Measurements from ENCODE around the gene ABCD4. TPM values are rescaled to one million over a fixed set of nuclear protein-coding genes. Genes with fewer than 3 reads are reported as not detected.
A peak's percentile ranks its signal among the peaks of the same experiment; 100 is the strongest.

Gene ABCD4
- total RNA-seq, 1 donor from 2014 or later, result 28.7 TPM

DNA sequence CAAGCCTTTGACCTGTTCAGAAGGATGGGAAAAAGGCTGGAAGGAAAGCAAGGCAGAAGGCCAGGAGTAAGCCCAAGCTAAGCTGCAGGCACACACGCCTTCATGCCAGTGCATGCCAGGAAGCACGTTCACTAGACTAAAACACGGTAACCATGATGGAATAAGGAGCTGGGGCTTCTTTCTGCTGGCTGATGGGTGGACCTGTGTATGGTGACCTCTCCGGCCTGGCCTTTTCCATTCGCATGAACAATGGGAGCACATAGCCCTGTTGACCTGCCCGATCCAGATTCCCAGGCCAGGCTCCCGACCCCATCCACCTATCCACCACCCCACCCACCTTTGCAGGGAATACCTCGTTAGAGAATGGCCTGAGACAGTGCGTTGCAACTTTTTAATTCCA, 40.7 kb downstream of the ABCD4 start:
- Histone ChIP-seq H3K27me3 (ENCODE audit: control insufficient read depth in 3 of 3, insufficient read depth in 3 of 3, low read length in 3 of 3) (peaks cover 5 to 13% (median 10%) of the 10 kb centered on the region in 3 donors), H3K27ac (ENCODE audit: low read depth, low read length) (no peak overlapping the region), H3K9me3 (ENCODE audit: control insufficient read depth in 3 of 3, low read length in 3 of 3) (no peaks in the 10 kb centered on the region), H3K36me3 (ENCODE audit: control insufficient read depth in 3 of 3, insufficient read depth in 3 of 3, low read length in 3 of 3) (no peaks in the 10 kb centered on the region), H3K9ac (ENCODE audit: low read depth in 1 of 3, low read length in 3 of 3) (no peak overlapping the region), H3K4me1 (ENCODE audit: control insufficient read depth in 3 of 3, insufficient read depth in 3 of 3, low read length in 3 of 3) (peaks cover 8 to 9% (median 9%) of the 10 kb centered on the region in 3 donors), H3K4me3 (ENCODE audit: low read length in 3 of 3) (no peak overlapping the region)

DNA sequence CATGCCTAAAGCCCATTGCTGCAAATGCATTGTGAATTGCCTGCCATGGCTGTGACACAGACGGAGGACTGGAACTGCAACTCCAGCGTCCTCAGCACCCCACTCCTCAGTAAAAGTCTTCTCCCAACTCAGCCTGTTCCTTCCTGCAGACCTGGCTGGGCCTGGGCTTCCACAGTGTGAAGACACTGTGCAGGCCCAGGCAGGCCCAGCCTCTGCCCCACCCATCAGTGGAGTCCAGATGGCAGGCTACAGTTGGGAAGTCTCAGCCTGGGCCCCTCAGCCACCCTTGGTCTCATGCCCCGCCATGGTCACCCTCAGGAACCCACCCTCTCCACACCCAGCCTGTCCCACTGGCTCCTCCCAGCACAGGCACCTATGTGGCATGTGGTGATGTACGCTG, 41.4 kb downstream of the ABCD4 start:
- peaks cover 11 to 12% (median 12%) of the 10 kb centered on the region in 3 donors for H3K4me1 ChIP-seq (ENCODE audit: control insufficient read depth in 3 of 3, insufficient read depth in 3 of 3, low read length in 3 of 3)
- H3K4me3 ChIP-seq (ENCODE audit: low read length in 3 of 3), result no peak overlapping the region
- H3K27ac ChIP-seq (ENCODE audit: low read depth, low read length), result no peak overlapping the region
- H3K36me3 ChIP-seq (ENCODE audit: control insufficient read depth in 3 of 3, insufficient read depth in 3 of 3, low read length in 3 of 3), result no peaks in the 10 kb centered on the region
- H3K27me3 ChIP-seq (ENCODE audit: control insufficient read depth in 3 of 3, insufficient read depth in 3 of 3, low read length in 3 of 3), result peaks cover 5 to 13% (median 10%) of the 10 kb centered on the region in 3 donors
- no peak overlapping the region for H3K9ac ChIP-seq (ENCODE audit: low read depth in 1 of 3, low read length in 3 of 3)
- H3K9me3 ChIP-seq (ENCODE audit: control insufficient read depth in 3 of 3, low read length in 3 of 3), result no peaks in the 10 kb centered on the region

DNA sequence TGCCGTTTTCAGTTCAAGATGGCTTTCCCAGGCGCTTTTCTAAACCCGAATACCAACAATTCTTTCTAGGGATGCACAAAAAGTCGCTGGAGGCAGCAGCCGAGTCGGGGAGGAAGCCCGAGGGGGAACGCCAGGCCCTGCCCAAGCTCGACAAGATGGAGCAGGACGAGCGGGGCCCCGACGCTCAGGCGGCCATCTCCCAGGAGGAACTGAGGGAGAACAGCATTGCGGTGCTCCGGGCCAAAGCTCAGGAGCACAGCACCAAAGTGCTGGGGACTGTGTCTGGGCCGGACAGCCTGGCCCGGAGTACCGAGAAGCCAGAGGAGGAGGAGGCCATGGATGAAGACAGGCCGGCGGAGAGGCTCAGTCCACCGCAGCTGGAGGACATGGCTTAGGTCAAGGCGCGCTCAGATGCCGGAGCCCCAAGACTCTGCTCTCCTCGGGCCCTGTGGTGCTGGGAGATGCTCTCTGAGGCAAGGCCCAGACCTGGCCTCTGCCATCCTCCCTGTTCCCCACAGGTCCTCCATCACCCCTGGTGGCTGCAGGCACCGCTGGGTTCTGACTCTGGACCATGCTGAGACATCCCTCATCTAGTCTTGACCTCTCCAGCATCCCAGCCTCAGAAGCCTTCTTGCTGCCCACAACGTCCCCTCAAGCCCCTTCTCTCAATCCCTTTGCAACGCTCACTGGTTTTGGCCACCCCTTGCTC, 42.1 kb downstream of the ABCD4 start:
- no peaks in the 10 kb centered on the region for H3K9me3 ChIP-seq (ENCODE audit: control insufficient read depth in 3 of 3, low read length in 3 of 3)

DNA sequence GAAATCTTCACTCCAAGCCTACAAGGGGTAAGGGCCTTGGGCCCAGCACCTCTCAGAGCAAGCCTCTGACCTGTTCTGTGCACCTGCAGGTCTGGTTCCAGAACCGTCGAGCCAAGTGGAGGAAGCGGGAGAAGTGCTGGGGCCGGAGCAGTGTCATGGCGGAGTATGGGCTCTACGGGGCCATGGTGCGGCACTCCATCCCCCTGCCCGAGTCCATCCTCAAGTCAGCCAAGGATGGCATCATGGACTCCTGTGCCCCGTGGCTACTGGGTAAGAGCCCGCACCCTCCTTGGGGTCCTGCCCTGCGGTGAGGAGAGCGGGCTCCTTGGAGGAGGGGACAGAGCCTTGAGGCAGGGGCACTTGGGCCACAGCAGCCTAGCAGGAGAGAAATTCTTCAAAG, 43.2 kb downstream of the ABCD4 start:
- Histone ChIP-seq H3K4me3 (ENCODE audit: low read length in 3 of 3) (no peak overlapping the region), H3K27ac (ENCODE audit: low read depth, low read length) (no peak overlapping the region), H3K36me3 (ENCODE audit: control insufficient read depth in 3 of 3, insufficient read depth in 3 of 3, low read length in 3 of 3) (no peaks in the 10 kb centered on the region), H3K9ac (ENCODE audit: low read depth in 1 of 3, low read length in 3 of 3) (no peak overlapping the region), H3K9me3 (ENCODE audit: control insufficient read depth in 3 of 3, low read length in 3 of 3) (no peaks in the 10 kb centered on the region), H3K4me1 (ENCODE audit: control insufficient read depth in 3 of 3, insufficient read depth in 3 of 3, low read length in 3 of 3) (peaks cover 11 to 12% (median 12%) of the 10 kb centered on the region in 3 donors), H3K27me3 (ENCODE audit: control insufficient read depth in 3 of 3, insufficient read depth in 3 of 3, low read length in 3 of 3) (peaks cover 5 to 13% (median 10%) of the 10 kb centered on the region in 3 donors)

More for the DNA sequence above, 42.1 kb downstream of the ABCD4 start:
- Histone ChIP-seq H3K4me1 (ENCODE audit: control insufficient read depth in 3 of 3, insufficient read depth in 3 of 3, low read length in 3 of 3) (peaks cover 11 to 12% (median 12%) of the 10 kb centered on the region in 3 donors), H3K27ac (ENCODE audit: low read depth, low read length) (no peak overlapping the region), H3K9ac (ENCODE audit: low read depth in 1 of 3, low read length in 3 of 3) (no peak overlapping the region), H3K27me3 (ENCODE audit: control insufficient read depth in 3 of 3, insufficient read depth in 3 of 3, low read length in 3 of 3) (peaks cover 5 to 13% (median 10%) of the 10 kb centered on the region in 3 donors), H3K36me3 (ENCODE audit: control insufficient read depth in 3 of 3, insufficient read depth in 3 of 3, low read length in 3 of 3) (no peaks in the 10 kb centered on the region), H3K4me3 (ENCODE audit: low read length in 3 of 3) (no peak overlapping the region)

DNA sequence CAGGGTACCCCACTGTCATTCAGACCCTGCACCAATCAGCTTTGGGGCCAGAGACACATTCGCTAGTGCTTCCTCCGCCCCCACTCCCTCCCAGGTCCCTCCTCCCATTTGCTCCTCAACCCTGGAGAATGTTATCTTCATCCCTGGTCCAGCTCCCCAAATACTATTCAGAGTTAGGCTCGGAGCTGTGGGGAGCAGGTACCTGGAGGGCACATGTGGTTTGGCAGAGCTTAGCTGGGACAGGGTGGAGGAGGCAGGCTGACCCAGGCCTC, 44.0 kb downstream of the ABCD4 start:
- Histone ChIP-seq H3K27me3 (ENCODE audit: control insufficient read depth in 3 of 3, insufficient read depth in 3 of 3, low read length in 3 of 3) (peaks cover 5 to 13% (median 10%) of the 10 kb centered on the region in 3 donors), H3K27ac (ENCODE audit: low read depth, low read length) (no peak overlapping the region), H3K9me3 (ENCODE audit: control insufficient read depth in 3 of 3, low read length in 3 of 3) (no peaks in the 10 kb centered on the region), H3K36me3 (ENCODE audit: control insufficient read depth in 3 of 3, insufficient read depth in 3 of 3, low read length in 3 of 3) (no peaks in the 10 kb centered on the region), H3K4me1 (ENCODE audit: control insufficient read depth in 3 of 3, insufficient read depth in 3 of 3, low read length in 3 of 3) (peaks cover 11 to 12% (median 12%) of the 10 kb centered on the region in 3 donors), H3K9ac (ENCODE audit: low read depth in 1 of 3, low read length in 3 of 3) (no peak overlapping the region), H3K4me3 (ENCODE audit: low read length in 3 of 3) (no peak overlapping the region)

- peaks cover 5 to 13% (median 10%) of the 10 kb centered on the region in 3 donors for H3K27me3 ChIP-seq (ENCODE audit: control insufficient read depth in 3 of 3, insufficient read depth in 3 of 3, low read length in 3 of 3)
- peaks cover 11 to 12% (median 12%) of the 10 kb centered on the region in 3 donors for H3K4me1 ChIP-seq (ENCODE audit: control insufficient read depth in 3 of 3, insufficient read depth in 3 of 3, low read length in 3 of 3)
- H3K27ac ChIP-seq (ENCODE audit: low read depth, low read length), result no peak overlapping the region
- peak overlapping the region; percentile 44 to 68 (median 68) for H3K4me3 ChIP-seq (ENCODE audit: low read length in 3 of 3)
- peak overlapping the region in 2 of 3 donors; percentile 32 to 66 for H3K9ac ChIP-seq (ENCODE audit: low read depth in 1 of 3, low read length in 3 of 3)
- H3K36me3 ChIP-seq (ENCODE audit: control insufficient read depth in 3 of 3, insufficient read depth in 3 of 3, low read length in 3 of 3), result no peaks in the 10 kb centered on the region
- H3K9me3 ChIP-seq (ENCODE audit: control insufficient read depth in 3 of 3, low read length in 3 of 3), result no peaks in the 10 kb centered on the region
Observed at GRCh38 chr14:74257941-74258763, 44.6 kb downstream of the ABCD4 start.

DNA sequence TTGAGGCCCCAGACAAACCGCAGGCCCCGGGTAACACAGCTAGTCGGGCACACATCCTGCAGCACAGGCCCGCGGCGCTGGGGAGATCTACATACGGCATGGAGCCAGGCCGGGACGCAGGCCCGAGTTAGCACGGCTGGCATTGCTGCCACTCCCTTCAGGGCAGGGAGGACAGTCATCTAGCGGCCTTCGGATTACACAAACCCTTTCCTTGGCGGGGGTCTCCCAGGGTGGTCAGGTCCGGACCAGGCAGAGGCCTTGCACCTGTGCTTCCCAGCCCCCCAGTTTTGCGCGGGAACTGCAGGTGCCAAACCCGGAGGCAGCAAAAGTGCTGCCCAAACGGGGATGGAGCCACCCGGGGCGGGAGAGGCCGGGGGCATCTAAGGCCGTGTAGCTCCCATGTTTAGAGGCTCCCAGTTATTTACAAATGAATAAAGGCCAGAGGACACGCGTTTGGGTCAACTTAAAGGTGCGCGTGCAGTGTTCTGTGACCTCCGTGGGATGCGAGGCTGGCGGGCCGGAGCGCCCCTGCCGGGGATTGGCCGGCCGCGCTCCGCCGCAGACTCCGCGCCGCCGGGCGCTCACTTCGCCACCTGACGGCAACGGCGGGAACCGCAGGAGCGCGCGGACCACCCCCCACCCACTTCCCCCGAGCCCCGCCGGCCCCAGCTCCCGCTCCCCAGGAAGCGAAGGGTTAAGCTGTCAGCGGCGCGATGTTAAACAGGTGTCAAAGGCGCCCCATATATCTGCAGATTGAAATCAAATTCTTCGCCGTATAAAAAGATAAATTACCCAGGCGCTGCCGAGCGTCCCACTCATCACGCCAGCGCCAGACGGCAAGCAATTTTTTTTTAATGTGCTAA, 45.4 kb downstream of the ABCD4 start:
- Histone ChIP-seq H3K27me3 (ENCODE audit: control insufficient read depth in 3 of 3, insufficient read depth in 3 of 3, low read length in 3 of 3) (peaks cover 5 to 13% (median 10%) of the 10 kb centered on the region in 3 donors), H3K9me3 (ENCODE audit: control insufficient read depth in 3 of 3, low read length in 3 of 3) (no peaks in the 10 kb centered on the region), H3K4me1 (ENCODE audit: control insufficient read depth in 3 of 3, insufficient read depth in 3 of 3, low read length in 3 of 3) (peaks cover 11 to 12% (median 12%) of the 10 kb centered on the region in 3 donors), H3K36me3 (ENCODE audit: control insufficient read depth in 3 of 3, insufficient read depth in 3 of 3, low read length in 3 of 3) (no peaks in the 10 kb centered on the region), H3K27ac (ENCODE audit: low read depth, low read length) (no peak overlapping the region), H3K4me3 (ENCODE audit: low read length in 3 of 3) (peak overlapping the region; percentile 46 to 68 (median 68)), H3K9ac (ENCODE audit: low read depth in 1 of 3, low read length in 3 of 3) (peak overlapping the region in 2 of 3 donors; percentile 32 to 66)

DNA sequence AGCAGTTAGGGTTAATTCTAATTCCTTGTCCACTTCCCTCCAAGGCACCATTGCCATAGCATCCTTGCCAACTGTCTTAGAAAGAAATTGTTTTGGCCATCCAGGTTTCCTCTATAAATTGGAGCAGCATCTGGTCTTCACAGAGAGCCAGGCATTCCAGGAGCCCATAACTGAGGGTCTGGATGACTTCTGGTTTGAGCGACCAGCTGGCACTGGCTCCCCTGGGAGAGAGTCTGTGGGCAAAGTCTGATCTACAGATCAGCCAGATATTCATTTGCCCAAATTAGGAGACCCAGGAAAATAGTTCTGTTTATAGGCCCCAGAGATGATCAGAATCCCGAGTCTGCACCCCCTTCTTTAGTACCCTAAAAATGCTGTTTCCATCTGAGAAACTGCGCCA, 47.5 kb downstream of the ABCD4 start:
- Histone ChIP-seq H3K4me1 (ENCODE audit: control insufficient read depth in 3 of 3, insufficient read depth in 3 of 3, low read length in 3 of 3) (peaks cover 11 to 19% (median 12%) of the 10 kb centered on the region in 3 donors), H3K27me3 (ENCODE audit: control insufficient read depth in 3 of 3, insufficient read depth in 3 of 3, low read length in 3 of 3) (peaks cover 8 to 15% (median 13%) of the 10 kb centered on the region in 3 donors), H3K27ac (ENCODE audit: low read depth, low read length) (no peak overlapping the region), H3K4me3 (ENCODE audit: low read length in 3 of 3) (no peak overlapping the region), H3K9ac (ENCODE audit: low read depth in 1 of 3, low read length in 3 of 3) (no peak overlapping the region), H3K36me3 (ENCODE audit: control insufficient read depth in 3 of 3, insufficient read depth in 3 of 3, low read length in 3 of 3) (no peaks in the 10 kb centered on the region), H3K9me3 (ENCODE audit: control insufficient read depth in 3 of 3, low read length in 3 of 3) (no peaks in the 10 kb centered on the region)

DNA sequence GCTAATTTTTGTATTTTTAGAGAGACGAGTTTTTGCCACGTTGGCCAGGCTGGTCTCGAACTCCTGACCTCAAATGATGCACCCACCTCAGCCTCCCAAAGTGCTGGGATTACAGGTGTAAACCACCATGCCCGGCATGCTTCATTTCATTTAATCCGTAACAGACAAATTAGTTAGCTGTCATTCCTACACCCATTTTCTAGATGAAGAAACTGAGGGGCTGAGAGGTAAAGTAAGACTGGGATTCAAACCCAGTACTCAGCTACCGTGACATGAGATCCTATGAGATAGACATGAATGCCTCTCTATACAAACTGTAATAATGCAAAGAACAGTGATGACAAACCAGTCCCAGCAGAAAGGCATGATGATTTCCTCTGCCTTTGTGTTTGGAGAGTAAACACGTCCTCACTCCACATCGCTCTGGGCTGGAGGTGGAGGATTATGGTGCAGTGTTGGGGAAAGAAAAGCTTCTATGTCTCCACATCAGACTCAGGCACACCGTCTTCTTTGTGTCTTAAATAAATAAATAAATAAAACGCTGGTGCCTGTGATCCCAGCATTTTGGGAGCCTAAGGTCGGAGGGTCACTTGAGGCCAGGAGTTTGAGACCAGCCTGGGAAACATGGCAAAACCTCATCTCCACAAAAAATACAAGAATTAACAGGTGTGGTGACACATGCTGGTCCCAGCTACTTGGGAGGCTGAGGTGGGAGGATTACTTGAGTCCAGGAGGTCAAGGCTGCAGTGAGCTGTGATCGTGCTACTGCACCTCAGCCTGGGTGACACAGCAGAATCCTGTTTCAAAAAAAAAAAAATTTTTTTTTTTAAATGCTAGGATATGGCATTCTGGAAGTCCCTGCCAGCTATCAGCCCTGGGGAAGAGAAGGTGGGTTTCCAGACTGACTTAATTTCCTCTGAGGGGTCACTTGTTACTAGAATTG, 53.0 kb downstream of the ABCD4 start:
- Histone ChIP-seq H3K27me3 (ENCODE audit: control insufficient read depth in 3 of 3, insufficient read depth in 3 of 3, low read length in 3 of 3) (peaks cover 20 to 27% (median 27%) of the 10 kb centered on the region in 3 donors), H3K36me3 (ENCODE audit: control insufficient read depth in 3 of 3, insufficient read depth in 3 of 3, low read length in 3 of 3) (no peaks in the 10 kb centered on the region)

More for the DNA sequence above, 53.0 kb downstream of the ABCD4 start:
- Histone ChIP-seq H3K4me1 (ENCODE audit: control insufficient read depth in 3 of 3, insufficient read depth in 3 of 3, low read length in 3 of 3) (peaks cover 0 to 8% (median 0%) of the 10 kb centered on the region in 3 donors), H3K9ac (ENCODE audit: low read depth in 1 of 3, low read length in 3 of 3) (no peak overlapping the region), H3K27ac (ENCODE audit: low read depth, low read length) (no peak overlapping the region), H3K9me3 (ENCODE audit: control insufficient read depth in 3 of 3, low read length in 3 of 3) (no peaks in the 10 kb centered on the region), H3K4me3 (ENCODE audit: low read length in 3 of 3) (no peak overlapping the region)
